ENCODE data around the gene ADAMTS2. TPM values are rescaled to one million over a fixed set of nuclear protein-coding genes. Genes with fewer than 3 reads are reported as not detected.

ADAMTS2 gene
- total RNA-seq, 2 experiments from 2014 or later = not detected

GRCh38 chr5:179323026-179323870, 22.0 kb downstream of the ADAMTS2 start:
- POLR2A ChIA-PET = no interaction called here
- Histone ChIP-seq H3K27ac (ENCODE audit: low read depth in 1 of 2, low read length in 2 of 2) (no peak overlapping the region), H3K9me3 (ENCODE audit: control insufficient read depth in 1 of 2, insufficient read depth in 1 of 2, low read length in 2 of 2) (peaks cover 0 to 7% of the 10 kb centered on the region in 2 experiments), H3K27me3 (ENCODE audit: control insufficient read depth in 1 of 2, insufficient read depth in 2 of 2, low read length in 2 of 2) (peaks cover 0 to 3% of the 10 kb centered on the region in 2 experiments), H3K4me1 (ENCODE audit: insufficient read depth, low read length) (no peaks in the 10 kb centered on the region), H3K36me3 (ENCODE audit: insufficient read depth, low read length) (no peaks in the 10 kb centered on the region), H3K4me3 (ENCODE audit: low read length) (no peak overlapping the region)
- Mint-ChIP-seq H3K27me3 (peaks cover 22% of the 10 kb centered on the region), H3K36me3 (ENCODE audit: low read depth) (no peaks in the 10 kb centered on the region), H3K4me1 (ENCODE audit: low read depth) (no peaks in the 10 kb centered on the region), H3K4me3 (no peak overlapping the region), H3K9me3 (no peaks in the 10 kb centered on the region), H3K27ac (no peak overlapping the region)
- CTCF ChIA-PET = no interaction called here
- ATAC-seq (ENCODE audit: poor library complexity) (no peak), DNase-seq (no peak)
- TF ChIP-seq CTCF (IDR thresholded peaks at IDR 0.05) = no peak
- intact Hi-C loops (cut with DNase I, micrococcal nuclease) = no loop called here

- ATAC-seq (ENCODE audit: poor library complexity) = no peak
- CTCF ChIA-PET = no interaction called here
- Histone ChIP-seq H3K36me3 (ENCODE audit: insufficient read depth, low read length) (no peaks in the 10 kb centered on the region), H3K9me3 (ENCODE audit: control insufficient read depth in 1 of 2, insufficient read depth in 1 of 2, low read length in 2 of 2) (peaks cover 0 to 7% of the 10 kb centered on the region in 2 experiments), H3K27ac (ENCODE audit: low read depth in 1 of 2, low read length in 2 of 2) (no peak overlapping the region), H3K4me3 (ENCODE audit: low read length) (no peak overlapping the region), H3K4me1 (ENCODE audit: insufficient read depth, low read length) (no peaks in the 10 kb centered on the region), H3K27me3 (ENCODE audit: control insufficient read depth in 1 of 2, insufficient read depth in 2 of 2, low read length in 2 of 2) (peaks cover 0 to 3% of the 10 kb centered on the region in 2 experiments)
- Mint-ChIP-seq H3K36me3 (ENCODE audit: low read depth) (no peaks in the 10 kb centered on the region), H3K4me3 (no peak overlapping the region), H3K27me3 (peaks cover 13% of the 10 kb centered on the region), H3K4me1 (ENCODE audit: low read depth) (no peaks in the 10 kb centered on the region), H3K9me3 (no peaks in the 10 kb centered on the region), H3K27ac (no peak overlapping the region)
- intact Hi-C loops (cut with DNase I, micrococcal nuclease) = no loop called here
- POLR2A ChIA-PET = no interaction called here
- no peak for TF ChIP-seq CTCF (IDR thresholded peaks at IDR 0.05)
- no peak for DNase-seq
Measured at GRCh38 chr5:179322071-179323025, 22.9 kb downstream of the ADAMTS2 start.

- Histone ChIP-seq H3K36me3 (ENCODE audit: insufficient read depth, low read length) (no peaks in the 10 kb centered on the region), H3K27ac (ENCODE audit: low read depth in 1 of 2, low read length in 2 of 2) (no peak overlapping the region), H3K4me1 (ENCODE audit: insufficient read depth, low read length) (no peaks in the 10 kb centered on the region), H3K4me3 (ENCODE audit: low read length) (no peak overlapping the region), H3K27me3 (ENCODE audit: control insufficient read depth in 1 of 2, insufficient read depth in 2 of 2, low read length in 2 of 2) (peaks cover 0 to 3% of the 10 kb centered on the region in 2 experiments), H3K9me3 (ENCODE audit: control insufficient read depth in 1 of 2, insufficient read depth in 1 of 2, low read length in 2 of 2) (peaks cover 0 to 7% of the 10 kb centered on the region in 2 experiments)
- peaks cover 8% of the 10 kb centered on the region for H3K27me3 Mint-ChIP-seq
- CTCF ChIA-PET = no interaction called here
- no peaks in the 10 kb centered on the region for H3K9me3 Mint-ChIP-seq
- H3K4me3 Mint-ChIP-seq = no peak overlapping the region
- DNase-seq (no peak), ATAC-seq (ENCODE audit: poor library complexity) (no peak)
- POLR2A ChIA-PET = no interaction called here
- no peaks in the 10 kb centered on the region for H3K4me1 Mint-ChIP-seq (ENCODE audit: low read depth)
- no peak overlapping the region for H3K27ac Mint-ChIP-seq
- no peak for TF ChIP-seq CTCF (IDR thresholded peaks at IDR 0.05)
- intact Hi-C loops (cut with DNase I, micrococcal nuclease) = no loop called here
- H3K36me3 Mint-ChIP-seq (ENCODE audit: low read depth) = no peaks in the 10 kb centered on the region
Measured at GRCh38 chr5:179321206-179321987, 23.9 kb downstream of the ADAMTS2 start.
